Upper lobe of left lung (tissue), 4 donors: Measurements from ENCODE around the gene TBX18.

ENCODE experiments used
- EP300 ChIP-seq, 4 donors: sonication (generic); formaldehyde crosslinking; IDR thresholded peaks; one replicate each; pipeline ENCODE4 v1.5.1; 2017; ENCODE audit warnings: antibody characterized with exemption in 4 of 4, control low read depth in 2 of 4
- POLR2A ChIP-seq, 4 donors: fragments of 450-650 bp; IDR thresholded peaks; one replicate each; pipeline ENCODE4 v1.5.1; 2016 to 2017; ENCODE audit warnings: antibody characterized with exemption in 4 of 4, mild to moderate bottlenecking in 2 of 4
- POLR2AphosphoS5 ChIP-seq, 2 donors: sonication (generic); formaldehyde crosslinking; IDR thresholded peaks; one replicate each; pipeline ENCODE4 v1.5.1; 2017; ENCODE audit warnings: antibody characterized with exemption in 2 of 2
- TF ChIP-seq, protein P1 (sequence below), 6 experiments: fragments of 450-650 bp in 4 of 6; fragments of 200-600 bp in 2 of 6; sonication (generic) in 2 of 6; IDR thresholded peaks; one replicate each; pipeline ENCODE4 v1.5.1; 2016 to 2019; ENCODE audit warnings: antibody characterized with exemption in 6 of 6

DNA sequence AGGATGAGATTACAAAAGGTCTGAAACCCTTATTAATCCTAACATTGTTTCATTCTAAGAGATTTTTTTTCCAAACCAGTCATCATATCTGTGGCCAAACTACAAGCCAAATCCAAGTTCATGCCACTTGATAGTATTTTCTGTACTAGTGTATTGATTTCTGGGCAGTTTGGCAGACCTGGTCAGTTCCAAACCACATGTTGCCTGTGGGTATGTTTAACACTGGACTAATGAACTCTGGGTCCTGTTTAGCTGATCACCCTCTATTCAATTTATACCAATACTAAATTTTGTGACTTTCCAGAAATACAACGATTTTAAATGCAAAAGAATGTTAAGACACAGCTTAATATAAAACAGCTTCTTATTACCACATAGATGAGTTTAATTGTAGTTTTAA, 24.0 kb downstream of the TBX18 start:
- TF ChIP-seq POLR2AphosphoS5 (IDR thresholded peaks at IDR 0.05) (no peak), POLR2A (IDR thresholded peaks at IDR 0.05) (no peak), EP300 (IDR thresholded peaks at IDR 0.05) (no peak)
- TF ChIP-seq, protein P1, sequence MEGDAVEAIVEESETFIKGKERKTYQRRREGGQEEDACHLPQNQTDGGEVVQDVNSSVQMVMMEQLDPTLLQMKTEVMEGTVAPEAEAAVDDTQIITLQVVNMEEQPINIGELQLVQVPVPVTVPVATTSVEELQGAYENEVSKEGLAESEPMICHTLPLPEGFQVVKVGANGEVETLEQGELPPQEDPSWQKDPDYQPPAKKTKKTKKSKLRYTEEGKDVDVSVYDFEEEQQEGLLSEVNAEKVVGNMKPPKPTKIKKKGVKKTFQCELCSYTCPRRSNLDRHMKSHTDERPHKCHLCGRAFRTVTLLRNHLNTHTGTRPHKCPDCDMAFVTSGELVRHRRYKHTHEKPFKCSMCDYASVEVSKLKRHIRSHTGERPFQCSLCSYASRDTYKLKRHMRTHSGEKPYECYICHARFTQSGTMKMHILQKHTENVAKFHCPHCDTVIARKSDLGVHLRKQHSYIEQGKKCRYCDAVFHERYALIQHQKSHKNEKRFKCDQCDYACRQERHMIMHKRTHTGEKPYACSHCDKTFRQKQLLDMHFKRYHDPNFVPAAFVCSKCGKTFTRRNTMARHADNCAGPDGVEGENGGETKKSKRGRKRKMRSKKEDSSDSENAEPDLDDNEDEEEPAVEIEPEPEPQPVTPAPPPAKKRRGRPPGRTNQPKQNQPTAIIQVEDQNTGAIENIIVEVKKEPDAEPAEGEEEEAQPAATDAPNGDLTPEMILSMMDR (IDR thresholded peaks at IDR 0.05): no peak
